Adipose tissue (tissue), 3 donors: ENCODE results near the gene ZNF750. TPM values are rescaled to one million over a fixed set of nuclear protein-coding genes. Genes with fewer than 3 reads are reported as not detected.

Experiments
- H3K27ac ChIP-seq: one replicate; pipeline ENCODE4 v1.5.1; 2013; ENCODE audit warnings: low read depth, low read length
- WGBS, 3 donors: extraction: QIAGEN DNeasy Blood & Tissue Kit; methylation state at CpG; one replicate each; pipeline ENCODE4 v1.1.7; 2013; 5-methylcytosine and 5-hydroxymethylcytosine counted together
- polyA plus RNA-seq, 3 donors: library from polyadenylated mRNA; stranded (reverse); fragments of 200-250 nt; gene quantifications; one replicate each; pipeline ENCODE4 v1.2.3, GENCODE V29; 2013
- donor health status: healthy with polysubstance abuse.
- donor health status: Bipolar disorder and iron deficiency.
- donor health status: healthy.

Gene ZNF750
- polyA plus RNA-seq: under 1 TPM; 0.03 to 0.33 (median 0.22) TPM

- H3K27ac ChIP-seq: no peak within 1 kb of the TSS
- 91 to 93% (median 93%) methylated on average over 25 of the region's 25 CpGs for WGBS, 3 donors
Observed at GRCh38 chr17:82839617-82840292, at the start of gene ZNF750. ZNF750 (minus strand) TSS chr17:82840022; CDS start chr17:82832454, 7,568 bp downstream.

DNA sequence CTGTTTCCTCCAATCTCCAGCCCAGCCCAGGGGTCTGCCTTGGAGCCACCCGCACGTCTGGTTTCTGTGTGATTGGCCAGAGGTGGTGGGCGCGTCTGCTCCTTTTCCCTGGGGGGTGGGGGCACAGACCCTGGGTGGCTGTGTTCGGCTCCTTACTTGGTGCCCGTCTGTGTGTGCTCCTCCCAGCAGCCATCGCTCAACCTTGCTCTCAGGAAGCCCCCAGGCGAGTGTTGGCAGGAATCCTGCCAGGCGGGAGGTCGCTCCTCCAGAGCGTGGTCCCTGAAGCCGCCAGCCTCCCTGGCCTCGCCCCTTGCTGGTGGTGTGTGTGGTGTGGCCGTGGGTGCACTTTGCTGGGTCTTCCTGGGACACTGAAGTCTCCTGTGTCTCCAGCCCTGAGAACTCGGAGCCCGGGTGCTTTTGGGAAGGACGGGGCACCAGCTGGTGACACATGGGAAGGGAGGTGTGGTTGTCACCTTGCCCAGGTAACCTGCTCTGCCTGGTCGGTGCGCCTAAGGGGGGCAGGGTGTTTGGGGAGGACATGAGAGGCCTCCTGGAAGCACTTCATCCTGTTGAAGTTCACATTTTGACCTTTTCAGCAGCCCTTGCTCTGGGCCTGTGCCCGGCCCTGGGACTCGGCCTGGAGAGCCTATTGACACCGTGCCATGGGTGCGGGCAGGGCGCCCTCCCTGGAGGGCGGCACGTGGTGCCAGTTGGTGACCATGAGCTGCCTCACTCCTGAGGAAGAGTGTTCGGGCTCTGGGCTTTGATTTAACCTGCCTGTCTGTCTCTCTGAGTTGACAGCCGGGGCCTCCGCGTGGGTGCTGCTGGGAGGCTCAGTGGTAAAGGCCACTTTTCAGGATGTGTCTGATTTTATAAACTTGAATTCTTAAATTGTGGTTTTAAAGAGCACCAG is 49.0 kb upstream of the ZNF750 start:
- 42 to 86% (median 75%) methylated on average over 30 of the region's 30 CpGs for WGBS, 3 donors
- H3K27ac ChIP-seq: no peak overlapping the region

DNA sequence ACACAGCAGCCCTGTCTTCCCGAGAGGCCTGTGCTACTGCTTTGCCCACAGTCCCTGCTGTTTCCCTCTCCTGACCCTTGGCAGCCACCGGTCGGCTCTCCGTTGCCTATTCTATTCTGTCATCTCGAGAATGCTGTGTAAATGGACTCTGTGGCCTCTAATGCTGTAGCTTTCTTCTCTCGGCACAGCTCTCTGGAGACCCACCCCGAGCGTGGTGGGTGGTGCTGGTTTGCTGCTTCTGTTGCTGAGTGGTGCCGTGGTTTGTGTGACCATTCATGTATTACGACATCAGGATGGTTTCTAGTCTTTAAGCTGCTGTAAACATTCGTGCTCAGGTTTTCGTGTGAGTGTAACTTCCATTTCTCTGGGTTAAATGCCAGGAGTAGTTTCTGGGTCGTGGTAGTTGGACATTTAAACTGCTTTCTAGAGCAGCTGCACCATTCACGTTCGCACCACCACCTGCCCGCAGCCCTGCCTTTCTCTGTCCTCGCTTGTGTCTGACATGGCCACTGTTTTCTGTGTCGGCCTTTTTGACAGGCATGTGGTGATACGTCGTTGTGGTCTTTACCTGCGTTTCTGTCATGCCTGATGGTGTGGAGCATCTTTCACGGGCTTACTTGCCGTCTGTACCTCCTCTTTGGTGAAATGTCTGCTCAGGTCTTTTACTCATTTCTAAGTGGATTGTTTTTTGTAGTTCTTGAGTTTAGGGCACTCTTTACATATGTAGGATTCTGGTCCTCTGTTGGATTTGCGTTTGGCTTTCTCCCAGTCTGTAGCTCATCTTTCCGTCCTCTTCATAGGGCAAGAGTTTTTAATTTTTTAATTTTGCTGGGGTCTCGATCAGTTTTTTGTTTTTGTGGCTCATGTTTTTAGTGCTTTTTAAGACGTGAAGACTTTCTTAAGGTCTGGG is 47.7 kb upstream of the ZNF750 start:
- 85 to 89% (median 86%) methylated on average over 27 of the region's 27 CpGs for WGBS, 3 donors

DNA sequence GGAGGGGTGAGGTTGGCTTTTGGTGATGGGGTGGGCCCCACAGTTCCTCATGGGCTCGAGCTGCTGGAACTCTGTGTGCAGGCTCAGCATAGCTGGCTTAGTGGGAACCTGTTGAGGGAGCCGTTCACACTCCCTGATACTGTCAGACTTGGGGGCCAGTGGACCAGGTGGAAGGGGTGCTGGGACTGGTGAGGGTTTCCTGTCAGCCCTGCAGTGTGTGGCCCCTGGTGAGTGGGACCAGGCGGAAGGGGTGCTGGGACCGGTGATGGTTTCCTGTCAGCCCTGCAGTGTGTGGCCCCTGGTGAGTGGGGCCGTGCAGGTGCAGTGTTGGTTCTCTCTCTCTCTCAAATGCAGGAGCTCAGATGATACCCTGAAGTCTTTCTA is 45.1 kb upstream of the ZNF750 start:
- WGBS, 3 donors: 56 to 90% (median 58%) methylated on average over 5 of the region's 5 CpGs
- H3K27ac ChIP-seq: no peak overlapping the region

More for the DNA sequence above, 47.7 kb upstream of the ZNF750 start:
- no peak overlapping the region for H3K27ac ChIP-seq

DNA sequence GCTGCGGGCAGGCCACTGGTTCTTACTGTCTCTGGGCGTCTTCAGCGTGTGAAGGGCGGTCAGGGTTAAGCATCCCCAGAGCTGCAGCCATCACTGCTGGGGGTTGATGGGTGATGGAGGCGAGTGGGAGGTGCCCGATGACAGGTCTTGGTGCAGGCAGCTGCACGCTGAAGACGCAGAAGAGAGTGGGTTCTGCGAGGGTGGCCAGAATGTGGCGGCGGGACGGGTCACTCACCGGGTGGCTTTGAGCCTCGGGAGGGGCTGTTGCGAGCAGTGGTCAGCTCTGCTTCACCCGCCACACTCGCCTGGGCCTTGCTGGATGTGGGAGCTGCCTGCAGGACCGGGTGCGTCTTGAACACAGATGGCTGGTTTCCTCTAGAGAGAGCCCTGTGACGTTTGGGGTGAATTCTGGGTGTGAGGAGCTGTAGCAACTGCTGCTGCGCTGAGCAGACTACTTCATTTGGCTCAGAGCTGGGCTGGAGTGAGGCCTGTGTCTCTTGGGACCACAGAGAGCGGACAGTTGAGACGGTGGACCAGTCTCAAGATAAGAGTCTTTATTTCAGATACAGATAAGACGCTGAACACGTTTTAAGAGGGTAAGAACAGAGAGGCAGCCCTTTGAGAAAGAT is 44.6 kb upstream of the ZNF750 start:
- H3K27ac ChIP-seq: no peak overlapping the region
- 67 to 79% (median 75%) methylated on average over 24 to 25 of the region's 25 CpGs for WGBS, 3 donors

DNA sequence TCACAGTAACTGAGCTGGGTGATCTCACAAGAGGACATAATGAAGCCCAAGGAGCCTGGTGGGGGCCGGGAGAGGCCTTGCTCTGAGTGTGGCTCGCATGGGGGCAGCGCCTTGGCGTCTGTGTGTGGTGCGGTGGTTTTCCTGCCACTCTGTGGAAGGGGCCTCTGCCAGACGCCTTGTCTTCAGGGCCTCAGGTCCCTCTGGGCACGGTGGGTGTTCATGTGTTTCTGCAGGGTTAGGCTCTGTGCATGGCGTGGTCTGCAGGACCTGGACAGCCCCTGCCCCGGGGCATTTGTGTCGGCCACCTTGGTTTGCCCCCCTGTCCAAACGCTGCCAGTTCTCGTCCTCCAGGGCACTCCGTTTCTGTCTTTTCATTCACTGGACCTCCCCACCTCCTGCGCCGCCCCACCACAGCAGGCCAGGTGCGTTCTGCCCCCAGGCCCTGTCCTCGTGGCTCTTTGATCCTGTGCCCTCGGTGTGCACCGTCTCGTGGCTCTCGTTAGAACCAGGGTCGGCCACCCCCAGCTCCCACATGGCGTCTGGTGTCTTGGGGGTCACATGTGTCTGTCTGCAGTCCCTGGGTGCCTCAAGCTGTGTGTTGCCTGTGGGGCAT is 43.7 kb upstream of the ZNF750 start:
- WGBS, 3 donors: 65 to 85% (median 85%) methylated on average over 23 of the region's 23 CpGs
- H3K27ac ChIP-seq: no peak overlapping the region

DNA sequence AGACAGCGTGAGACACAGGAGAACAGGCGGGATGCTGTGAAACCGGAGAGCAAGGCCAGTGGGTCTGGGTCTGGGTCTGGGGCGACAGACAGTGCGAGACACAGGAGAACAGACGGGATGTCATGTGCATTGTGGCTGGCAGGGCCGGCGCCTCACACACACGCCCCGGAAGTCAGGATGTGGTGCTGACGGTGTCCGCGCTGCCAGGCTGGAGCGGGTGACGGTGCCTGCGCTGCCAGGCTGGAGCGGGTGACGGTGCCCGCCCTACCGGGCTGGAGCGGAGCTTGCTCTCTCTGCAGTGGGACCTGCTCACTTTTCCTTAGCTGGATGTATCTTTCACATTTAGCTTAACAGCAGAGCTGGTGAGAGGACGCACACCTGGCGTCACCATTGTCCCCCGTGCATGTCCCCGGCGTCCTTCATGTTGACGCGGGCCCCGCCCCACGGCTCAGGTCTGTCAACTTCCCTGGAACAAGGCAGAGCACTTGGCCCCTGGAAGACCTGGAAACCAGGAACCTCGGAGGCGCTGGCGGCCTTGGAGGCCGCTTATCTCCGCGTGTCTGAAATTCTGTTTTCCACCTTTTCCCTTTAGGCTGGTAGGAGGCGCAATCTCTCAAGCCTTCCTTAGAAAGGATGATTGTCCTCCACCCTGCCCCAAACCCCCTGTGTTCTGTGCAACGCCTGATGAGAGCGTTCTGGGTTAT is 43.0 kb upstream of the ZNF750 start:
- WGBS, 3 donors: 19 to 85% (median 83%) methylated on average over 37 to 39 of the region's 39 CpGs
- no peak overlapping the region for H3K27ac ChIP-seq

DNA sequence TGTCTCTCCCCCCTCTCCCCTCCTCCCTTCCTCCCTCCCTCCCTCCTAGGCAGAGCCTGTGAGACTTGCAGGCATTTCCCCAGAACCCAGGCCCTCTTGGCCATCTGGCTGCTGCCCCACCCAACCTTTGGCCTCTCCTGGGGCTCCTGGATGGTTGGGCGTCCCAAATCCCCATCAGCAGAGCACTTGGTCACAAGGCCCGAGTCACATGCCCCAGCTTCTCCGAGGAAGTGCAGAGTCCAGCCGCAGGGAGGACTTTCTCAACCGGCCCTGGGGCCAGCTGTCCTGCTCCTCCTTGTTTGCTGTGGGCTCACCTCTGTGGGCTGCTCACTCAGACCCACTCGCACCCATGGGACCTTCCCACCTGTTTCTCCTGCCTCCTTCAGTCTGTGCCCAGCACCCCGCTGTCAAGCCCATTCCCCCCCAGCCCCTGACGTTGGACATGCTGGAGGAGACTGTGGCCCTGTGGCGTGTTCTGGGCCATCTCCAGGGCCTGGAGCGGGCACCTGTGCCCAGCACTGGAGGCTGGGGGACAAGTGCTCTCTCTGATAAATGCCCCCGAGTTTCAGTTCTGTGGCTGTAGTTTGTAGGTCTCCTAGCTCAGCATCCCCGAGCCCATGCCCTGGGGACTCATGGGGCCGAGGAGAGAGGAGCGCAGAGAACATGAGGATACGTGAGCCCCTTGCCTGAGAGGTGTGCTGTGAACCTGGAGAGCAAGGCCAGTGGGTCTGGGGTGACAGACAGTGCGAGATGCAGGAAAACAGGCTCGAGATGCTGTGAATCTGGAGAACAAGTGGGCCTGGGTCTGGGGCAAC is 42.3 kb upstream of the ZNF750 start:
- H3K27ac ChIP-seq: no peak overlapping the region
- 68 to 79% (median 74%) methylated on average over 17 of the region's 17 CpGs for WGBS, 3 donors

DNA sequence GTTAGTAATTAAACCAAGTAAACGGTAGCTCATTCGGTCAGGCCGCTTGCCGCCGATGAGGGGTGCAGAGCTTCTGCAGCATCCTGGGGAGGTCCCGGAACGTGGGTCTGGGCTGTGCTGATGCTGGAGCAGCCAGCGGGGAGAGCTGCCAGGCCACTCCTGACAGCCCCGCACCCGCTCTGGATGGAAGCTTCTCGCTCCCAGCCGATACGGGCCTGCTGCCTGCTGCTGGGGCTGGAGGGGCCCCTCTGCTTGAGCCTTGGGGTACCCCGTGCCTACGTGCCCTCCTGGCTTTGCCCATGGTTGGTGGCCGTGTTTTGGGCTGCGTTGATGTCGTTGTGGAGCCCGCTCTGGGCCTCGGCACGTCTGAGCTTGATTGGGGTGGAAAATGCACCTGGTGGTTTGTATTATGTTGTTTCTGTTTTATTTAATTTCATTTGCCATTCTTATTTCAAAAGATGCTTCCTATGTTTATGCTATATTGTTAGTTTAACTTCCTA is 41.6 kb upstream of the ZNF750 start:
- WGBS, 3 donors: 79 to 85% (median 85%) methylated on average over 21 of the region's 21 CpGs
- H3K27ac ChIP-seq: no peak overlapping the region

DNA sequence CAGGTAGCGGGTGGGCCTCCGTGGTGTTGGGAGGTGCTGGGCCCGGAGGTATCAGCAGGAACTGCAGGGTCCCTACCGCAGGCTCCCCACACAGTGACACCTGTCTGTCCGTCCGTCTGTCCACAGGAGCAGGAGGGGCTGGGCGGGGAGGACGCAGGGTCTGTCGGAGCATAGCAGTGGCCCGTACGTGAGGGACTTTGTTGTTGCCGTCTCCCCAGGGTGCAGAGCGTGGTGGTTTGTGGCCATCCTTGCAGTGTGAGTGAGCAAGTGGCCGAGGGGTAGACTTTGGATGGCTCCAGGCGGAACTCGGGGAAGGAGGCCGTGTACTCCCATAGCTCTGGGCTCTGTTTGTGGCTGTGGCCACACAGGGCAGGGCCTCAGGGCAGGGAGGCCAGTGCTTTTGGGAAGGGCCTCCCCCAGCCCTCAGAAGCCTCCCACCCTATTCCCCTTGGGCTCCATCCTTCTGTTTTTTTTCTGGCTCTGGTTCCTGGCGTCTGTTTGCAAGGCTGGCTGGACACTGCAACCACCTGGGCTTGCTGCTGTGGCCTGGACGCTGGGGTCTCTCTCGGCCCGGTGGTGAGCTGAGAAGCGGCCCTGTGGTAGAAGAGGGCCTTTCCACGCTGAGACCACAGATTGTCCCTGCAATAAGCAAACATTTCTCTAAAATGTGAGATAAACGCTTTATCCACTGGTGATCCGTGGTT is 41.0 kb upstream of the ZNF750 start:
- WGBS, 3 donors: 79 to 88% (median 88%) methylated on average over 25 of the region's 25 CpGs
- H3K27ac ChIP-seq: no peak overlapping the region

- H3K27ac ChIP-seq: no peak overlapping the region
- WGBS, 3 donors: 95 to 97% (median 96%) methylated on average over 15 of the region's 15 CpGs
Observed at GRCh38 chr17:82879241-82879640, 39.4 kb upstream of the ZNF750 start.

GRCh38 chr17:82878527-82878926 is 38.7 kb upstream of the ZNF750 start:
- no peak overlapping the region for H3K27ac ChIP-seq
- WGBS, 3 donors: 50 to 77% (median 57%) methylated on average over 9 of the region's 9 CpGs

- 24 to 34% (median 27%) methylated on average over 14 of the region's 14 CpGs for WGBS, 3 donors
- H3K27ac ChIP-seq: no peak overlapping the region
Observed at GRCh38 chr17:82876602-82877379, 37.0 kb upstream of the ZNF750 start.

DNA sequence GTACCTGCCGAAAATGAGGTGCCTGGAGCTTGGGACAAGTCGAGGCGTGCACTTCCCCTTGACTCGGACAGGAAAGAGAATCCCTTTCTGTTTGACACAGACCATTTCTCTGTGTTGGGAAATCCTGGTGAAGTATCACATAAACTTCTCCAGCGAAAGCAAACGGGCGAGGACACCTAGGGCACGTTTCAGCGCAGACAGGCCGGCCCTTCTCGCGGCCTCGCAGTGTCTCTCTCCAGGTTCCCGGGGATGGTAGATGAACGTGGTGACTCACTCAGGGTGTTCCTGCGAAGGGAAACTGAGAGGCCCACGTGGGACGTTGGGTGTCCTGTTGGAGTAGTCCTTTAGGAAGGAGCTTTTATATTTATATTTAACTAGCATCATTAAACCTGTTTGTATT is 36.3 kb upstream of the ZNF750 start:
- 48 to 74% (median 49%) methylated on average over 18 of the region's 18 CpGs for WGBS, 3 donors

GRCh38 chr17:82875407-82875856 is 35.6 kb upstream of the ZNF750 start:
- WGBS, 3 donors: 68 to 85% (median 74%) methylated on average over 19 of the region's 19 CpGs
- H3K27ac ChIP-seq: no peak overlapping the region

More for the DNA sequence above, 36.3 kb upstream of the ZNF750 start:
- no peak overlapping the region for H3K27ac ChIP-seq
